GM23248 (cell line): ENCODE data around the gene MDM1.

Experiments
- EZH2 ChIP-seq: fragments of 200-600 bp; sonication (generic); IDR thresholded peaks from 2 replicates; pipeline ENCODE4 v1.6.1; 2018; ENCODE audit warnings: antibody characterized with exemption, mild to moderate bottlenecking; ENCODE audit not compliant: insufficient read depth, poor library complexity, severe bottlenecking
- EZH2phosphoT487 ChIP-seq: fragments of 200-600 bp; sonication (generic); IDR thresholded peaks from 2 replicates; pipeline ENCODE4 v1.6.1; 2018; ENCODE audit warnings: antibody characterized with exemption, moderate library complexity, mild to moderate bottlenecking, low read depth; ENCODE audit not compliant: insufficient read depth

GRCh38 chr12:68359674-68360073 lies 27.5 kb upstream of the MDM1 start:
- no peak for TF ChIP-seq EZH2
- TF ChIP-seq EZH2phosphoT487 = no peak
